Testis (tissue), 2 donors: Measurements from ENCODE around the gene SLC23A2.

ENCODE experiments used
- POLR2A ChIP-seq: fragments of 450-650 bp; IDR thresholded peaks from one replicate; pipeline ENCODE4 v1.6.1; 2017; ENCODE audit warnings: antibody characterized with exemption, mild to moderate bottlenecking, moderate library complexity
- TF ChIP-seq, protein P1 (sequence below), 3 experiments: fragments of 450-650 bp in 2 of 3; fragments of 200-600 bp in 1 of 3; sonication (generic) in 1 of 3; IDR thresholded peaks; one replicate each; pipeline ENCODE4 v1.5.1; 2016 to 2019; ENCODE audit warnings: antibody characterized with exemption in 3 of 3, mild to moderate bottlenecking in 2 of 3, moderate library complexity in 1 of 3

GRCh38 chr20:5039255-5039657, 37.9 kb upstream of the SLC23A2 start:
- TF ChIP-seq POLR2A = no peak
- TF ChIP-seq, protein P1, sequence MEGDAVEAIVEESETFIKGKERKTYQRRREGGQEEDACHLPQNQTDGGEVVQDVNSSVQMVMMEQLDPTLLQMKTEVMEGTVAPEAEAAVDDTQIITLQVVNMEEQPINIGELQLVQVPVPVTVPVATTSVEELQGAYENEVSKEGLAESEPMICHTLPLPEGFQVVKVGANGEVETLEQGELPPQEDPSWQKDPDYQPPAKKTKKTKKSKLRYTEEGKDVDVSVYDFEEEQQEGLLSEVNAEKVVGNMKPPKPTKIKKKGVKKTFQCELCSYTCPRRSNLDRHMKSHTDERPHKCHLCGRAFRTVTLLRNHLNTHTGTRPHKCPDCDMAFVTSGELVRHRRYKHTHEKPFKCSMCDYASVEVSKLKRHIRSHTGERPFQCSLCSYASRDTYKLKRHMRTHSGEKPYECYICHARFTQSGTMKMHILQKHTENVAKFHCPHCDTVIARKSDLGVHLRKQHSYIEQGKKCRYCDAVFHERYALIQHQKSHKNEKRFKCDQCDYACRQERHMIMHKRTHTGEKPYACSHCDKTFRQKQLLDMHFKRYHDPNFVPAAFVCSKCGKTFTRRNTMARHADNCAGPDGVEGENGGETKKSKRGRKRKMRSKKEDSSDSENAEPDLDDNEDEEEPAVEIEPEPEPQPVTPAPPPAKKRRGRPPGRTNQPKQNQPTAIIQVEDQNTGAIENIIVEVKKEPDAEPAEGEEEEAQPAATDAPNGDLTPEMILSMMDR (IDR thresholded peaks at IDR 0.05) = no peak
